GM21786 (cell line): ENCODE measurements around the gene PPM1E.

Experiments
- ATAC-seq: cut with Tn5 transposase; IDR thresholded peaks from one replicate; pipeline ENCODE4 v1.9.1; 2021; ENCODE audit not compliant: unreplicated experiment

Gene PPM1E

DNA sequence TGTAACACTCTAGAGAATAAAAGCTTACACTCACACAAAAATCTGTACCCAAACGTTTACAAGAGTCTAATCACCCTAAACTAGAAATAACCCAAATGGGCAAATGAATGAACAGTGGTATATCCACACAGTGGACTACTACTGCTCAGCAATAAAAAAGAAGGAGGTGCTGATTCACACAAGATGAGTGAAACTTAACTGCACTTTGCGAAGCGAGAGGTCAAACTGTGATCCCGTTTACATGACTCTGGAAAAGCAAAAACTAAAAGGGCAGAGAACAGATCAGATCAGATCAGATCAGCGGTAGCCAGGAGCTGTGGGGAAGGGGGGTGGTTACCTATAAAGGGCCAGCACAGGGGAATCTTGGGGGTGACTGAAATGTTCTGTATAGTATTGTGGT, 237.7 kb downstream of the PPM1E start:
- ATAC-seq, result no peak

DNA sequence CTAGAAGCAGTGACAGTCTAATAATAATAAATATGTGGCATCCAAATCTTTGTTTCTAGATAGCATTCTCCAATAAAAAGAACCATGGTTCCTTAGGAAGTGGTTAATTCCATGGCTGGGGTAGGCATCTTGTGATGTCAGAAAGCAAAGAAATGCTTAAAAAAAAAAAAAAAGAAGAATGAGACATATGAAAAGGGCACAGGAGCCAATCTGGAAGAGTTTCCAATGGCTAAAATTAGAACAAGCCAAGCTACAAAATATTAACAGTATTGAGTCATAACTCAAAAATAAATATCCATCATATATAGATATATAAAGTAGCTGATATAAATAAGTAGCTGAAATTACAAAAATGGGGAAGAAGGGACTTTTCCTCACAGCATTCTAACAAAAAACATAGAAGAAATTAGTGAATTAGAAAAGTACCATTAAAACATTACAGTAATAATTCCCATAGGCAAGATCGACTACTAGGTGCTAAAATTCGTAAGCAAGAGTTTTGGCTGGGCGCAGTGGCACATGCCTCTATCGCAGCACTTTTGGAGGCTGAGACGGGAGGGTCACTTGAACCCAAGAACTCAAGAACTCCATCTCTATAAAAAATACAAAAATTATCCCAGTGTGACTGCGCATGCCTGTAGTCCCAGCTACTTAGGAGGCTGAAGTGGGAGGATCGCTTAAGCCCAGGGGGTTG, 239.7 kb downstream of the PPM1E start:
- no peak for ATAC-seq

DNA sequence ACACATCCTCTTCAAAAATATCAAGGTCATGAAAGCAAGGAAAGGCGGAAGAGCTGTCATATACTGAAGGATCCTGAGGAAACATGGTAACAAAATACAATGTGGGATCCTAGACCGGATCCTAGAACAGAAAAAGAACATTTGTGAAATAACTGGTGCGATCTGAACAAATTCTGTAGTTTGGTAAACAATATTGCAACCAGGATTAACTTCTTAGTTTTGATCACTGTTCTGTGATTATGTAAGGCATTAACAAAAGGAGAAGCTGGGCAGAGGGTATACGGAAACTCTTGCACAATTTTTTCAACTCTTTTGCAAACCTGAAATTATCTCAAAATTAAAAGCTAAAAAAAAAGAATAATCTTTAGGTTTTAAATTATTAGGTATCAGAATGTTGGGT, 241.3 kb downstream of the PPM1E start:
- ATAC-seq, result no peak

DNA sequence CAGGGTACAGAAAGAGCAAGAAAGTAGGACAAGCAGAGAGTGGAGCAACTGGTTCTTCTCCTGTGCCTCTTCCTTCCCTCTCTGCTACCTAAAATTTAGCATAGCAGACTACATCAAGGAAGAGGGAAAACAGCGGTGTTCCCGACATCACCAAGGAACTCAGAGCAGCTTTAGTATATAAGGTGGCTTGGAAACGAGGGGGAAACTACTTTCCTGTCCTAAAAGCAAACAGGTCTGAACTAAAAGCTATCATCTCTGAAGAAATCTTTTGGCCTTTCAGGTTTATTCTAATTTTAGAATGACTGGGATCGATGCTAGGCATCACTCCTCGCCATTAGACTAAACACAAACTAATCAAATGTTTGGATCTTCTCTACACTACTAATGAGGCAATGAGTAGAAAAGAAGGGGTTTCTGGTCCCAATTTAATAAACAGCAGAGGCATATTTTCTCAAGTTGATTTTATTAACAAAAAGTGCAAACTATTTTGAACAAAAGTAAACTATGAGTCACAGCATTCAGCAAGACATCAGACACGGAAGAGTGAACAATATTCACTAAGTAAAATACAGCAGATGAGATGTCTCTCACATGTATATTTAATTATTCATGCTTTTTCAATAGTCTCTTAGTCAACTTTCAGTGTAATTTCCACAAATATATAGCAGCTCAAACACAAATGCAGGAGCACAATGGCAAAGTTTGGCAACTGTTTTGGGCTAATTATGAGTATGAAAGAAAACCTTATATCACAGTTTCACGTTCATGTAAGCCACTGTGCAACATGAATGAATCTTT, 242.3 kb downstream of the PPM1E start:
- no peak for ATAC-seq

DNA sequence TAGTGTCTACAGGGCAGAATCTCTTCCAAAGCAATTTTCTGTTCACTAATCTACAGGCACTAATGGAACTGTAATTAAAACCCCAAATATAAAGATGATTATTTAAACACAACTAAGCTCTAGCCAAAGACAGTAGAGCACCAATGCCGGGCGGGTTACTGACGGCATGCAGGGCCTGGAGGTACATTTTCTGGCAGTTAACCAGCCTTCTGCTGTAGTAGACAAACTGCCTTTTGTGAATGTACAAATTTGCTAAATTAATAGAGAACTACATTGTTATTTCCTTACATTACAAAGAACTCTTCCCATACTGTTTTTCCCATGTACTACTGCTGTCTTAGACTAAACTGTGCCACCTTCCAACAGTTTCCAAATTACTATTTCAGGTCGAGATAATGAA, 243.2 kb downstream of the PPM1E start:
- no peak for ATAC-seq

DNA sequence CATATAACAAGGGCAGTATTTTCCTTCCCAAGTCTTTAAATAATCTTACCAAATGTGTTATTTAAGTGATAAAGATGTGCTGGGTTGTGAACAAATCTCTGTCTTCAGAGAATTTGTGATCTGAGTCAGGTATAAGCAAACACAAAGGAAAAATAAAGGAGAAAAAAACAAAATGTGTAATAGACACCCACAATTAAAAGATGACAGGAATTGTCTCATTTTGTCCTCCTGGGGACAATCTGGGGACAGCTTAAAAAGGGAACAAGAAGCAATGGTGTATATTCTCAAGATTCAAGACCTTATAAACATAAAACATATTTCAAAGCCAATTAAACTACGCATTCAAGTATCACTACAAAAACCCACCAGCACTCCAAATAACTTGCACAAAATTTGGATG, 243.8 kb downstream of the PPM1E start:
- ATAC-seq, result no peak

DNA sequence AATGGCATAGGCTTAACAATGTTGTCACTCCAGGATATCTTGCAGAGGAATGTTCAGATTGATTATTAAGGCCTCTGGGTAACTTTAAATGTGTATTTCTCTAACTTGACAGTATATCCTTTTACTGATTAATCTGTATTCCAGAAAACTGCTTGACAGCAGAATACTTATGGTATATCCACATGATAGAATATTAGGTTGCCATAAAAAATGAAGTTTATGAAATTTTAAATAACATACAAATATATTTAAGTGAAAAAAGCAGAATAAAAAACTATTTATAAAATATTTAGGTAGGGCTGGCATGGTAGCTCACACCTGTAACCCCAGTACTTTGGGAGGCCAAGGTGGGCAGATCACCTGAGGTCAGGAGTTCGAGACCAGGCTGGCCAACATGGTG, 244.4 kb downstream of the PPM1E start:
- no peak for ATAC-seq

DNA sequence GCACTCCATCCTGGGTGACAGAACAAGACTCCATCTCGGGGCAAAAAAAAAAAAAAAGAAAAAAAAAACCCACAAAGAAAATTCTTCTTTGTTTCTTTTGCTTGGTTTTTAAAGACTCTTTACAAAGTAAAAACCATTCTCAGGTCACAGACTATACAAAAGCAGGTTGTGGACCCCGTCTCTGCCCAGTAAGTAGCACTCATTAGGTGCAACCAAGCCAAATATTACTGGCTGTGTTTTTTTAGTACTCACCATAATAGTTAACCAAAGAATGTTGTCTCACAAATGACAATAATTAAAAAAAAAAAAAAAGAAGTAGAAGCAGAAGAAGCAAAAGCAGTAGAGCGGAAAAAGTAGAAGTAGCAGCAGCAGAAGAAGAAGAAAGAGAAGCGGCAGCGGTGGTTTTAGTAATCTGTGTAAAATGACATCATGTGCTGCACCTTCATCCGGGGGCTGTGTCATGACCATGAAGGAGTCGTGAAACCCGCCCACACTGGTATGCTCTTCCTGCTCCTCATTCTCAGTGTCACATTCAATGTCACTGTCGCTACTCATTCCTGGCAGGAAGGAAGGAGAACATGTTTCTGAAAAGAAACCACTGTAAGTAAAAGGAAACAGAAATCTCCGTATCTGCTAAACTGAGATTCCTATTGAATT, 245.6 kb downstream of the PPM1E start:
- ATAC-seq, result peak; percentile 95

DNA sequence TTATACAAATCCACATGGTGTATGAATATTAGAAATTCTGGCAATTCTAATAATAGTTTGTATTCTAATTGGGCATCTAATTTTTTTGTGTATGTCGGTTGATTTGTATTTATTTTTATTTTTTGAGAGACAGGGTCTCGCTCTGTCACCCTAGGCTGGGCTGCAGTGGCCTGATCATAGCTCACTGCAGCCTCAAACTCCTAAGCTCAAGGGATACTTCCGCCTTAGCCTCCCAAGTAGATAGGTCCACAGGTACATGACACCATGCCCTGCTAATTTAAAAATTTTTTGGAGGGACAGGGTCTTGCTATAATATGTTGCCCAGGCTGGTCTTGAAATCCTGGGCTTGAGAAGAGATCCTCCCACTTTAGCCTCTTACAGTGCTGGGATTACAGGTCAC, 246.5 kb downstream of the PPM1E start:
- ATAC-seq, result no peak

DNA sequence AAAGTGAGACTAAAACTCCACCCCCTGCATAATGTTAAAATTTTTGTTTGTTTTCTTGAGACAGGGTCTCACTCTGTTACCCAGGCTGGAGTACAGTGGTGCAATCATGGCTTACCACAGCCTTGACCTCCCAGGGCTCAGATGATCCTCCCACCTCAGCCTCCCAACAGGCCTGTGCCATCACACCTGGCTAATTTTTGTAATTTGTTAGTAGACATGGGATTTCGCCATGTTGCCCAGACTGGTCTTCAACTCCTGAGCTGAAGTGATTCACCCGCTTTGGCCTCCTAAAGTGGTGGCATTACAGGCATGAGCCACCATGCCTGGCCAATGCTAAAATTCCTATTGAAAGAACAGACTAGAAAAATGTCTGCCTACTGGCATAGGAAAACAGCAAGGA, 247.2 kb downstream of the PPM1E start:
- ATAC-seq, result no peak

DNA sequence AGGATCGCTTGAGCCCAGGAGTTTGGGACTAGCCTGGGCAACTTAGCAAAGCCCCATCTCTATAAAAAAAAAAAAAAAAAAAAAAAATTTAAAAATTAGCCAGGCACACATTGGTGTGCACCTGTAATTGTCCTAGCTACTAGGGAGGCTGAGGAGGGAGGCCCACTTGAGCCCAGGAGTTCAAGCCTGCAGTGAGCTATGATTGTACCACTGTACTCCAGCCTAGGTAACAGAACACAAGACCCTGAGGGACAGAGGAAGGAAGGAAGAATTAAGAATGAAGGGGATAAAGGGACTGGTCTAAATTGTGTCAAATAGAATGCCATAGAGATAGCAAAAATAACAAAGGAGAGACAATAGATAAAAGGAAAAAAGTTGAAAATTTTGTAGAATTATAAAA, 248.2 kb downstream of the PPM1E start:
- ATAC-seq, result no peak

DNA sequence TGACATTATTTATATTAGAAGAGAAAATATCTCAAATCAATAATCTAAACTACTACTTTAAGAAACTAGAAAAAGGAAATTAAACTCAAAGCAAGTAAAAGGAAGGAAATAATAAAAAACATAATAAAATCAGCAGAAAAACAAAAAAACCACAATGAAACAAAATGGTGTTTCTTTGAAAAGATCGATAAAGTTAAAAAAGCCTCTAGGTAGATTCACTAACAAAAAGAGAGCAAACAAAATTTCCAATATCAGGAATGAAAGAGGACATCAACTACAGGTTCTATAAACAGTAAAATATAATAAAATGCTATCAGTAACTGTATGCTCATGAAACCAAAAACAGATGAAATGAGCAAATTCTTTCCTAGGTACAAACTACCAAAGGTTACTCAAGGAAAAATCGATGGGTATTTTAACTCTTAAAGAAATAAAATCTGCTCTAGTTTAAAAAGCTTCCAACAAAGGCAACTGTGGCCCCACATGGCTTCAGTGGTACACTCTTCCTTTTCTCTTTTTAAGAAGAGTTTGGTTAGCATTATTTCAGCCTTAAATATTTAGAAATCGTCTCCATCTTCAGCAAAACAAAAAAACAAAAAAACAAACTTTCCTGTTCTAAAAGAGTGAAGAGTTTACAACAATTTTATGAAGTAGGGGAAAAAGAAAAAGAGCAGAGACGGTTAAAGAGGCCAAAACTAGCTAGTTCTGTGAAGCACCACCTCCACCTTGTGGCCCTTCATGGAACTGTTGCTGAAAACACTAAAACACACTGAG, 248.9 kb downstream of the PPM1E start:
- ATAC-seq, result no peak

DNA sequence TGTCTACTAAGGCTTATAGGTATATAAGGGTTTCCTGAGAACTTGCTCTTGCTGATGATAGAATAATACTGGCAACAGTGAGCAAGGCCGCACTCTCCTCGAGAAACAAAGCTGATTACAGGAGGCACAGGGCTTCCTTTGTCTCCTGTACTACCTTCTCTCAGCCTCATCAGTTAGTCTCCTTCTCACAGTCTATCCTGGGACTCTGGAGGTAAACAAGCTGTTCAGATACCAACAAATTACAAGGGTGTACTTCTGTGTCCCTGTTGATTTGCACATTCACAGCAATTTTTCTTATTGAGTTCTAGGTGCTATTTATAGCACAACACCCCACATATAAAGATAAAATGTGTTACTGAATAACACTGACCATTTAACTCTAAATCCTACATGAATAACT, 252.3 kb downstream of the PPM1E start:
- ATAC-seq, result no peak

DNA sequence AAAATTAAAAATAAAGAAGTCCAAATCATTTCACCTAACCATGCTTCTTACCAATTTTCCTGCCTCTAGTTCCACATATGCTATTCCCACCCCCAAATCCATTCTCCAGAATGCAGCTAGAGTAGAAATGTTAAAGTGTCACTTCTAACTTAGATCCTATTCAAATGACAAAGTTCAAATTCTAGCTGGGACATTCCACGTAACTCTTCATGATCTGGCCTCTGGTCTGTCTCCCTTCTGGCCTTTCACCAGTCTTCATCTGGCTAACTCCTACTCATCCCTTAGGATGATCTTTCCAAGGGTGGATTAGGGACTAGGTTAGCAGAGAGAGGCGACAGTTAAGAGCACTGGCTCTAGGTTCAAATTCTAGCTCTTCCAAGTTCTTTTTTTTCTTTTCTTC, 253.1 kb downstream of the PPM1E start:
- ATAC-seq, result no peak

DNA sequence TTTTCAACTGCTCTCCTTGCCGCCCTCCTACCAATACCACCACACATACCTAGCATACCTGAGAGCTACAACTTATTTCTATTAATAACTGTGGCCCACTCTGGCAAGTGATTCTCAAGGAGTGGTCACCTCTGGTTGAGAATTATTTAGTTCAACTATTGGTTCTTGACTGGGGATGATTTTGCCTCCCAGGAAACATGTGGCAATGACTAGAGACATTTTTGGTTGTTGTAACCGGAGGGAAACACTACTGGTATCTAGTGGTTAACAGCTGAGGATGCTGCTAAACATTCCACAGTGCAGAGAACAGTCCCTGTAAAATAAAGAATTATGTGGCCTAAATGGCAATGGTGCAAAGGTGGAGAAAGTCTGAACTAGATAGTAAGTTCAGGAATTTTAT, 254.4 kb downstream of the PPM1E start:
- no peak for ATAC-seq

DNA sequence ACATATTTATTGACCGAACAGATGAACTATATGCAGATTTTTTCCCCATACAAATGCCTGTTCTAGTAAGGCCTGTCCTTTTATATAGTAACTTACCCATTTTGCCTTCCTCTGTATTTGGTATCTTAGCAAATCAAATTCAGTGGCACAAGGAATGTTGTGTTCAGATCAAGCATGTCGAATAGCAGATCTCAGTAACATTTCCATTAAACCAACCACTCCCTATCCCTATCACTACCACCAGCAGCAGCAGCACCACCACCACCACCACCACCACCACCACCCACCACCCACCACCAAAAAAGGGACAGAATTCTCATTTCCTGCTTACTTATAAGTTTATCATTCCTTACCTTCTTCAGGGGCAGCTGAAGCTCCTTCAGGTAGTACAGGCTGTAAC, 256.3 kb downstream of the PPM1E start:
- no peak for ATAC-seq

DNA sequence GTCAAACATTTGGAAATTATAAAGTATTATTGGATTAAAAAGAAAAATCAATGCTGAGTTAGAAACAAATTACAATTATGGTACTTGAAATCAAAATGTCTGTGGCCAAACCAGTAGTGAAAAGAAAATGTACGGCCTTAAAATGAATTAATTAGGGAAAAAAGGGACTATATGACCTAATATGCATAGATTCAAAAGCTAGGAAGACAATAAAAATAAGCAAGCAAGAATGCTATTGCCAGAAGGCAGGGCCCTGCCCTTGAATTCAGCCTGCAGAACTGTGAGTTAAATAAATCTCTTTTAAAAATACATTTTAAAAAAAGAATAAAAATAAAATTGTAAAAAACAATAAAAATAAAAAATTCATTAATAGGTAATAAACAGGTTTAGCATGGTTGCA, 262.4 kb downstream of the PPM1E start:
- no peak for ATAC-seq

DNA sequence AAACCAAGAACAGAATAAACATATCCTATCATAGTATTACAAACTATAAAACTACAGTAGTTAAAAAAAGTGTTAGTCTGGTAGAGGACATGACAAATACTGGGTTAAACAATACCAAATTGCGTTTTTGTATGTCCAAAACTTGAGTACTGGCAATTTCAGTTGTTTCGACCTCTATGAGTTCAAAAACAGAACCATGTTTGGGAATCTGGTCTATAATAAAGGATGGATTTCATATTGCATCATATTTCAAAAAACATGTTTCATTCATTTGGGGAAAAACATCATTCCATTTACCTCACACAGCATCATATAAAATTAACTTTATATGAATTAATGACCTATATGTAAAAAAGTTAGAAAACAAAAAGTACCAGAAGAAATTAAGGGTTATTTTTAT, 269.3 kb downstream of the PPM1E start:
- no peak for ATAC-seq

DNA sequence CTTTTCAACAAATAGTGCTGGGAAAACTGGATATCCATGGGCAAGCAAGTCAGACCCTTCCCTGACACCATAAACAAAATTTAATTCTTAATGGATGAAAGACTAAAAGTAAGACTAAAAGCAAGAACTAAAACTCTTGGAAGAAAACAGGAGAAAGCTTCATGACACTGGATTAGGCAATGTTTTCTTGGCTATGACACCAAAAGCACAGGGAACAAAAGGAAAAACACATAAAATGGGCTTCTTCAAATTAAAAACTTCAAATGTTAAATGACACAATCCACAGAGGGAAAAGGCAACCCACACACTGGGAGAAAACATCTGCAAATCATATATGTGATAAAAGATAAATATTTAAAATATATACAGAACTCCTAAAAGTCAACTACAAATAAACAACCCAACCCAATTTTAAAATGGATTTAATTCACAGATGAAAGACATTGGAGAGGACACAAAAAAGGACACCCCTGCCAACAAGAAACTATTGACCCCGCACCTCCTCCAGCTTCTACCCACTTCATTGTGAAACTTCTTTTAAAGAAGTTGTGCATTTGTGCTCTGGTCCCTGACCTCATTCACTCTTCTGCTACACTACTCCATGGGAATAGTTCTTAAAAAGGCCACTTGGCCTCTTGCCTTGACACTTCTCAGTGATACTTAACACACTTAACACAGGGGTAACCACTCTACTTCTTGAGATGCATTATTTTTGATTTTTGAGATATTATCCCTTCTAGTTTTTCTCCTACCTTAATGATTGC, 270.7 kb downstream of the PPM1E start:
- ATAC-seq, result no peak

DNA sequence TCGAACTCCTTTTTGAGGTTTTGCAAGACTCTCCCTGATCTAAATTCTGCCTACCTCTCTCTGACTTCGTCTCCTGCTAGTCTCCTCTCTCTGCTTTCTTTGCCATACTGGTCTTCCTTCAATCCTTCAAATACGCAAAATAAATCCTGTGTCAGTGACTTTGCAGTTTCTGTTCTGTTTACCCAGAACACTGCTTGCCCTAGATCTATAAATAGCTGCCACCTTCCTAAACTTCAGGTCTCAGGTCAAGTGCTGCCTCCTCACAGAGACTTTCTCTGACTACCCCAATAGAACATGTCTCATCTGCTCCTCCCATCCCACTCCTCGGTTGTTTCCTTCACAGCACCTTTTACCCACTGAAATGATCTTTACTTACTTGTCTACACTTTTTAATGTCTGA, 272.1 kb downstream of the PPM1E start:
- no peak for ATAC-seq

DNA sequence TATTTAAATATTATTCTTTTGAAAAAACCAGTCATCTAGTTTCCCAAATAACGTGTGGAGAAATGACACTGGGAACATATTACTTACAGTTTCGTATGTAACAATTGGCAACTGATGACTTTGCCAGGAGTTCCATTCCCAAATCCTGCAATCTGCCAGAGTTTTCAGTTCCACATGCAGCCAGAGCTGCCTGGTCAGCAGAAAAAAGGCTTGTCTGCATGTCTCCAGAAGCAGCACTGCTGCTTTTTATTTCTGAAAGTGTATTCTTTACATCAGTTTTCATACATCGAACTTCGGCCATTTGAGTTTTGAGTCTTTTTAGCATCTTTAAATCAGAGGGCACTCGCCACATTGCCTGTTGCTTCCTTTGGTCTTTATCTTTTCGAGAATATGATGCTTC, 272.7 kb downstream of the PPM1E start:
- ATAC-seq, result no peak
